Measurements from ENCODE around the gene CUBN. TPM values are rescaled to one million over a fixed set of nuclear protein-coding genes. Genes with fewer than 3 reads are reported as not detected.

CUBN gene
- total RNA-seq, 4 donors from 2014 or later = 0.54 to 1.8 (median 1.3) TPM

DNA sequence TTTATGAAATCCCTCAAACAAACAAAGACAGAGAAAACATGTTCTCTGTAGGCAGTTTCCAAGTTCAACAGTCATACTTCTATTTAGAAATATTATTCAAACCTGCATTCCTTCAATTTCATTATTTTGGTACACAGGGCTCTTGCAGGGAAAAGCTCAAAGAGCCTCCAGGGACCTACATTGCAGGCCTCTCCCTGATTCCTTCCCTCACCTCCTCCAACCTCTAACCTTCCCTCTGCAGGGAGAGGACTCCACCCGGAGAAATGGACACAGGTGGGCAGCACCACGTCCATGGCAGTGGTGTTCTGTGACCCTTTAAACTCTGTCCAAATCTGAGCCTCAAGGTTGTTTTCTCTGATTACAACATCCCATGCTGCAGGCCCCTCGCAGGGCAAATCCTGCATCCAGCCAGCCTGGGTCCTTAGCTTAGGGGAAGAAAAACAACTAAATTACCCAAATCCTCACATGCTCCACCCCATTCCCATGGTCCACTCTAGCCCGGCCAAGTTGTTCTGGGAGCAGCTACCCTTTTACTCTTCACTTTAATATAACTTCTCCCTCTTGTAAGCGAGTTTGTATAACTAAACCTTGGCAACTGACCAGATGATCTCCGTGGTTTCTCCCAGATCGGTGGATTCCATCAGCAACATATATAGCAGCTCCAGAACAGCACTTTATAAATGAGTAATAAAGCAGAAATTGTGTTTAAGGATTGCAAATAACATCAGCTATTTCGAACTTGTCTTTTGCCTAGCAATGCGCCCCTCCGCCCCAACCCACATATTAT, 129.8 kb downstream of the CUBN start:
- intact Hi-C loops (cut with DNase I; ENCODE audit: low total_unique reads) = no loop called here
- no peak overlapping the region for H3K4me3 ChIP-seq (ENCODE audit: low read depth, poor library complexity, severe bottlenecking)
- no peak for DNase-seq (ENCODE audit: low spot score in 2 of 2)
- TF ChIP-seq POLR2A (IDR thresholded peaks at IDR 0.05) = no peak
- TF ChIP-seq, protein P1, sequence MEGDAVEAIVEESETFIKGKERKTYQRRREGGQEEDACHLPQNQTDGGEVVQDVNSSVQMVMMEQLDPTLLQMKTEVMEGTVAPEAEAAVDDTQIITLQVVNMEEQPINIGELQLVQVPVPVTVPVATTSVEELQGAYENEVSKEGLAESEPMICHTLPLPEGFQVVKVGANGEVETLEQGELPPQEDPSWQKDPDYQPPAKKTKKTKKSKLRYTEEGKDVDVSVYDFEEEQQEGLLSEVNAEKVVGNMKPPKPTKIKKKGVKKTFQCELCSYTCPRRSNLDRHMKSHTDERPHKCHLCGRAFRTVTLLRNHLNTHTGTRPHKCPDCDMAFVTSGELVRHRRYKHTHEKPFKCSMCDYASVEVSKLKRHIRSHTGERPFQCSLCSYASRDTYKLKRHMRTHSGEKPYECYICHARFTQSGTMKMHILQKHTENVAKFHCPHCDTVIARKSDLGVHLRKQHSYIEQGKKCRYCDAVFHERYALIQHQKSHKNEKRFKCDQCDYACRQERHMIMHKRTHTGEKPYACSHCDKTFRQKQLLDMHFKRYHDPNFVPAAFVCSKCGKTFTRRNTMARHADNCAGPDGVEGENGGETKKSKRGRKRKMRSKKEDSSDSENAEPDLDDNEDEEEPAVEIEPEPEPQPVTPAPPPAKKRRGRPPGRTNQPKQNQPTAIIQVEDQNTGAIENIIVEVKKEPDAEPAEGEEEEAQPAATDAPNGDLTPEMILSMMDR (IDR thresholded peaks at IDR 0.05) = no peak
- WGBS, 2 donors = 63 to 67% methylated on average over 10 of the region's 10 CpGs

DNA sequence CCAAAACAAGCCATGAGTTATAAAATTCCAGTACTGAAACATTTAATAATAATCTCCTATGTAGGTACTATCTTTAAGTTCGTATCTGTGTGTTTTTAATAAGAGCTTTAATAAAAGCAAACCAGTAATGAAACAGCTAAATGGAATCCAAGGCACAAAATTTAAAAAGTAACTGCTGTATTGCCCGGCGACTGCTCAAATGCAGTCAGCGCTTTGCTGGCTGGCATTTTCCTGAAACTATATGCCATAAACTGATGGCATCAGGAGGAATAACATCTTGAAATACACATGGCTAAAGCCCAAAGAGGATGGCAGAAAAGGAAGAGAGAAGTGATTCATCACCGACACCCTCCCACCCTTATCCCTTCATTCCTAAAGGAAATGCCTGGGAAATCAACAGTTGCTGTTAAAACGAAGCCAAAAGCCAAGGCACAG, 133.1 kb downstream of the CUBN start:
- DNase-seq (ENCODE audit: low spot score in 2 of 2) = no peak
- WGBS, 2 donors = 56 to 59% methylated on average over 6 of the region's 6 CpGs
- intact Hi-C loops (cut with DNase I; ENCODE audit: low total_unique reads) = no loop called here
- H3K4me3 ChIP-seq (ENCODE audit: low read depth, poor library complexity, severe bottlenecking) = no peak overlapping the region
- TF ChIP-seq POLR2A (IDR thresholded peaks at IDR 0.05) = no peak
- TF ChIP-seq, protein P1 (IDR thresholded peaks at IDR 0.05) = no peak

DNA sequence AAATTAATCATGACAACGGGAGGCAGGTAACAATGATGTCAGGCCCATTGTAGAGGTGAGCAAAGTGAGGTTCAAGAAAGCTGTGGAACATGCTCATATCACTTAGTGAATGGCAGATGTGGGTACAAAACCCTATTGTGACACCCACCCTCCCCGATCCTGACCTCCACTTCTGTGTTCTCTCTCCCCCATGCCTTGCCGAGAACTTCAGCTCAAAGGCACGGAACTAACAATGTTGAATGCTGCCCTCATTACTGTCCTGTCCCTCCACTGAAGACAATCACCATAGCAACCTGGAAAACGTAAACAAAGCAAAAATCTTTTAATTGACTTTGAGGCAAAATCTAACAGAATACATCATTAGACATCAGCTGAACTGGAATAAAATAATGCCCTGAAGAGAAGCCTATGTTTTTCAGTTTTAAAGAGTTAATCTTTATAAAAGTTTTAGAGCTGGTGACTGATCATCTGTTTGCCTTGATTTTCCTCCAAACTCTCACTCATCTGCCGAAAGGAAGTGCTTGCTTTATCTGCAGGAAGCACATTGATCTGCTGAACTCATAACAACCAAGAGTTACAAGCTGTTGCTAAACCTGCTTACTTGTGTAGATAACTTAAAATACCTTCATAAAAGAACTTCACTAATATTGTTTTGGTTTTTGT, 133.6 kb downstream of the CUBN start:
- TF ChIP-seq POLR2A (IDR thresholded peaks at IDR 0.05) = no peak
- TF ChIP-seq, protein P1 (IDR thresholded peaks at IDR 0.05) = no peak
- intact Hi-C loops (cut with DNase I; ENCODE audit: low total_unique reads) = no loop called here
- H3K4me3 ChIP-seq (ENCODE audit: low read depth, poor library complexity, severe bottlenecking) = no peak overlapping the region
- no peak for DNase-seq (ENCODE audit: low spot score in 2 of 2)
- WGBS, 2 donors = 39 to 42% methylated on average over 6 of the region's 6 CpGs

DNA sequence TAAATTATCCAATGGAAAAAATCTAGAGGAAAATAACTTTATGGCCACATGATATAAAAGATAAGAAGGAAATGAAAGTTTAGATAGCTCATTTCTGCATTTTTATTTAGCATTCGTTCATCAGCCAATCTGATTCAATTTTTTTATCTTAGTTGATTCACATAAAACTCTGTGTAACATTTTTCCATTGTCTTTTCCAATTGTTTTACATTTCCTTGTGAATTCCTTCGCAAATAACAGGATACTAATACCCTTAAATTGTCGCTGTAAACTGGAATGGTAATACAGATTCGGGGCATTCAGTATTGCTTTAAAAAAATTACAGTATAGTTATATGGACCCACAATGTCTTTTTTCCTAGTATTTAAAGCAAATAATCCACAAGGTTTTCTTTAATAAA, 136.4 kb downstream of the CUBN start:
- DNase-seq (ENCODE audit: low spot score in 2 of 2) = no peak
- intact Hi-C loops (cut with DNase I; ENCODE audit: low total_unique reads) = no loop called here
- no peak for TF ChIP-seq POLR2A (IDR thresholded peaks at IDR 0.05)
- TF ChIP-seq, protein P1 (IDR thresholded peaks at IDR 0.05) = no peak
- H3K4me3 ChIP-seq (ENCODE audit: low read depth, poor library complexity, severe bottlenecking) = no peak overlapping the region
- WGBS, 2 donors = 70 to 74% methylated on average over 4 of the region's 4 CpGs

DNA sequence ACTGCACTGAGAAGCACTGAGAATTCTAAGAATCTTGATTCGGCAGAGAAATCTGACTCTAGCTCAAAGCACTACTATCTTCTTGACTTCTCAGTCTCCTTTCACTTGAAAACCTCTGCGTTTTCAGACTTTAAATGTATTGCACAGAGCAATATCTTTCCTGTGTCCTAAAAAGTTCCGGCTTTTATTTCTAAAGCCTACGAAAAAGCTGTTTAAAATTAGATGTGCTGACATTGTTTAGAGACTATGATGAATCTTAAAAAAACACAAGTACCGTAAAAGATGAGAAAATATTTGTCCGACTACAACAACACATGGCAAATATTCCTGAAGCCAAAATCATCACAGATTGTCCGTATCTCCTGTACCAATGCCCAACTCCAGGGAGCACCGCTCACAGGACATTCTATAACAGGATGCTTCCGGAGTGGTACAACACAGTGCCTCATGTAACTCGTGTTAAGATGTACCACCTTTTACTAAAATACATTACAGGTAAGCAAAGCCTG, 136.9 kb downstream of the CUBN start:
- H3K4me3 ChIP-seq (ENCODE audit: low read depth, poor library complexity, severe bottlenecking) = no peak overlapping the region
- no peak for DNase-seq (ENCODE audit: low spot score in 2 of 2)
- TF ChIP-seq, protein P1 (IDR thresholded peaks at IDR 0.05) = no peak
- TF ChIP-seq POLR2A (IDR thresholded peaks at IDR 0.05) = no peak
- 41 to 46% methylated on average over 10 of the region's 10 CpGs for WGBS, 2 donors
- intact Hi-C loops (cut with DNase I; ENCODE audit: low total_unique reads) = no loop called here
